Measurements from ENCODE around the gene COL23A1.

COL23A1 gene

DNA sequence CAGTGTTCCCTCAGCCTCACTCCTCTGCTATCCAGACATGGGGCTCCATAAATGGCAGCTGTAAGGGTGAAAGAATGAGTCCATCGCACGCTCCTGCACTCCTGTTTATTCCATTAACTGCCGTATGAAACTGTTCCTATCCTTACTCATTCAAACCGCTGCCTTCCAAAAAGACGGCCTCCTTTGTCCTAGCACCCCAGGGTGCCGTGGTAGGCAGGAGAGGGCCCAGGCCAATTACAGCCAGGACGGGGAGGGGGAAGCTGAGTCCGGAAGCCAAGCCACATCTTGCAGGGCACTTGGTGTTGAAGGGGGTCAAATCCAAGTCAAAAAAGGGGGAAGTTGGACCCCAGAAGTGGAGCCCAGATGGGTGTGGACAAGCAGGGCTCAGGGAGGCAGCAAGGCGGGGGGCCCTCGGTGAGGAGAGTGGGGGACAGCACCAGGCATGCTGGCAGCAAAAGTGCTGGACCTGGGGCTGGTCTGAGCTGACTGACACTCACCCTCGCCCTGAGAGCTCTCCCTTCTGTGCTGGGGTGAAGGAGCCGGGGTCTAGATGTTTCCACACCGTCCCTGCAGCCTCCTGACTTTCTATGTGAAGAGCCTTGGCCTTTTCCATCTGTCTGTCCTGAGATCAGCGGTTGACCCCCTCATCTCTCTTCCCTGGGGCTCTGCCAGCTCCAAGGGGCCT, 63.3 kb downstream of the COL23A1 start:
- H3K4me1 ChIP-seq (ENCODE audit: insufficient read depth, low read length), result no peaks in the 10 kb centered on the region
- H3K9ac ChIP-seq (ENCODE audit: low read length), result no peak overlapping the region
- no peaks in the 10 kb centered on the region for H3K36me3 ChIP-seq (ENCODE audit: insufficient read depth, low read length)
- H3K4me3 ChIP-seq (ENCODE audit: low read depth in 1 of 2, low read length in 2 of 2), result no peak overlapping the region
- H3K9me3 ChIP-seq (ENCODE audit: low read length), result no peaks in the 10 kb centered on the region
- H3K27ac ChIP-seq (ENCODE audit: low read depth, low read length), result no peak overlapping the region
- no peaks in the 10 kb centered on the region for H3K27me3 ChIP-seq (ENCODE audit: control insufficient read depth in 1 of 2, insufficient read depth in 2 of 2, low read length in 2 of 2)

GRCh38 chr5:178525906-178526732, 64.1 kb downstream of the COL23A1 start:
- H3K27ac ChIP-seq (ENCODE audit: low read depth, low read length), result no peak overlapping the region
- no peaks in the 10 kb centered on the region for H3K4me1 ChIP-seq (ENCODE audit: insufficient read depth, low read length)
- no peak overlapping the region for H3K9ac ChIP-seq (ENCODE audit: low read length)
- no peaks in the 10 kb centered on the region for H3K9me3 ChIP-seq (ENCODE audit: low read length)
- no peak overlapping the region for H3K4me3 ChIP-seq (ENCODE audit: low read depth in 1 of 2, low read length in 2 of 2)
- H3K36me3 ChIP-seq (ENCODE audit: insufficient read depth, low read length), result no peaks in the 10 kb centered on the region
- H3K27me3 ChIP-seq (ENCODE audit: control insufficient read depth in 1 of 2, insufficient read depth in 2 of 2, low read length in 2 of 2), result no peaks in the 10 kb centered on the region

- no peaks in the 10 kb centered on the region for H3K9me3 ChIP-seq (ENCODE audit: low read length)
- no peaks in the 10 kb centered on the region for H3K36me3 ChIP-seq (ENCODE audit: insufficient read depth, low read length)
- H3K9ac ChIP-seq (ENCODE audit: low read length), result no peak overlapping the region
- H3K27ac ChIP-seq (ENCODE audit: low read depth, low read length), result no peak overlapping the region
- H3K4me1 ChIP-seq (ENCODE audit: insufficient read depth, low read length), result no peaks in the 10 kb centered on the region
- no peak overlapping the region for H3K4me3 ChIP-seq (ENCODE audit: low read depth in 1 of 2, low read length in 2 of 2)
- no peaks in the 10 kb centered on the region for H3K27me3 ChIP-seq (ENCODE audit: control insufficient read depth in 1 of 2, insufficient read depth in 2 of 2, low read length in 2 of 2)
Observed at GRCh38 chr5:178524093-178524882, 65.9 kb downstream of the COL23A1 start.

GRCh38 chr5:178522361-178522760, 67.8 kb downstream of the COL23A1 start:
- Histone ChIP-seq H3K27me3 (ENCODE audit: control insufficient read depth in 1 of 2, insufficient read depth in 2 of 2, low read length in 2 of 2) (no peaks in the 10 kb centered on the region), H3K9me3 (ENCODE audit: low read length) (no peaks in the 10 kb centered on the region), H3K4me1 (ENCODE audit: insufficient read depth, low read length) (no peaks in the 10 kb centered on the region), H3K9ac (ENCODE audit: low read length) (no peak overlapping the region), H3K27ac (ENCODE audit: low read depth, low read length) (no peak overlapping the region), H3K36me3 (ENCODE audit: insufficient read depth, low read length) (no peaks in the 10 kb centered on the region), H3K4me3 (ENCODE audit: low read depth in 1 of 2, low read length in 2 of 2) (no peak overlapping the region)

- Histone ChIP-seq H3K36me3 (ENCODE audit: insufficient read depth, low read length) (no peaks in the 10 kb centered on the region), H3K4me3 (ENCODE audit: low read depth in 1 of 2, low read length in 2 of 2) (no peak overlapping the region), H3K9me3 (ENCODE audit: low read length) (no peaks in the 10 kb centered on the region), H3K9ac (ENCODE audit: low read length) (no peak overlapping the region), H3K4me1 (ENCODE audit: insufficient read depth, low read length) (no peaks in the 10 kb centered on the region), H3K27me3 (ENCODE audit: control insufficient read depth in 1 of 2, insufficient read depth in 2 of 2, low read length in 2 of 2) (no peaks in the 10 kb centered on the region), H3K27ac (ENCODE audit: low read depth, low read length) (no peak overlapping the region)
Observed at GRCh38 chr5:178520851-178521250, 69.3 kb downstream of the COL23A1 start.

DNA sequence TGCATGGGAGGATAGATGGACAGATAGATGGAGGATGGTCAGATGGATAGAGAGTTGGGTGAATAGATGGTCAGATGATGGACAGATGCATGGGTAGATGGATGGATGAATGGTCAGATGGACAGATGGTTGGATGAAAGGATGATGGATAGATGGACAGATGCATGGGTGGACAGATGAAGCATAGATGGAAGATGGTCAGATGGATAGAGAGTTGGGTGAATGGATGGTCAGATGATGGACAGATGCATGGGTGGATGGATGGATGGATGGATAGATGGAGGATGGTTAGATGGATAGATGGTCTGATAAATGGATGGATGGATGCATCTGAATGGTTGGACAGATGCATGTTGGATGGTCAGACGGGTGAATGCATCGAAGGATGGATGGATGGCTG, 70.4 kb downstream of the COL23A1 start:
- Histone ChIP-seq H3K4me1 (ENCODE audit: insufficient read depth, low read length) (no peaks in the 10 kb centered on the region), H3K27ac (ENCODE audit: low read depth, low read length) (no peak overlapping the region), H3K36me3 (ENCODE audit: insufficient read depth, low read length) (no peaks in the 10 kb centered on the region), H3K9me3 (ENCODE audit: low read length) (no peaks in the 10 kb centered on the region), H3K4me3 (ENCODE audit: low read depth in 1 of 2, low read length in 2 of 2) (no peak overlapping the region), H3K27me3 (ENCODE audit: control insufficient read depth in 1 of 2, insufficient read depth in 2 of 2, low read length in 2 of 2) (no peaks in the 10 kb centered on the region), H3K9ac (ENCODE audit: low read length) (no peak overlapping the region)

DNA sequence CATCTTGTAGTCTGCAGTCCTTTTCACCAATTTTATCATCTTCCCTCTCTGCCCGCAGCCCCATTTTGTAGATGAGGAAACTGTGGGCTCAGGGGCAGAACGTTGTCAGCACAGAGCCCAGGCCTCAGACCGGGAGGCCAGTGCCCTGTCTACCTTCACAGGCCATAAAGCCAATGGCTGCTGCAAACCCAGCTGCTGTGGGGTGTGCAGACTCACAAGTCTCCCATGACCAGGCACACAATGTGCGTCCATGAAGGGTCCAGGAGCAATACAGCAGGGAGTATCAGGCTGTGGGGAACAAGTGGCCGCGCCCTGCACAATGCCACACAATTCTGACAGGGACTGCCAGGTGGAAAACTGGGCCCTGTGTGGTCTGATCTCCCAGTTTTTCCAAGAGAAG, 71.0 kb downstream of the COL23A1 start:
- no peaks in the 10 kb centered on the region for H3K9me3 ChIP-seq (ENCODE audit: low read length)
- H3K27ac ChIP-seq (ENCODE audit: low read depth, low read length), result no peak overlapping the region
- H3K4me1 ChIP-seq (ENCODE audit: insufficient read depth, low read length), result no peaks in the 10 kb centered on the region
- H3K27me3 ChIP-seq (ENCODE audit: control insufficient read depth in 1 of 2, insufficient read depth in 2 of 2, low read length in 2 of 2), result no peaks in the 10 kb centered on the region
- no peaks in the 10 kb centered on the region for H3K36me3 ChIP-seq (ENCODE audit: insufficient read depth, low read length)
- no peak overlapping the region for H3K9ac ChIP-seq (ENCODE audit: low read length)
- no peak overlapping the region for H3K4me3 ChIP-seq (ENCODE audit: low read depth in 1 of 2, low read length in 2 of 2)

DNA sequence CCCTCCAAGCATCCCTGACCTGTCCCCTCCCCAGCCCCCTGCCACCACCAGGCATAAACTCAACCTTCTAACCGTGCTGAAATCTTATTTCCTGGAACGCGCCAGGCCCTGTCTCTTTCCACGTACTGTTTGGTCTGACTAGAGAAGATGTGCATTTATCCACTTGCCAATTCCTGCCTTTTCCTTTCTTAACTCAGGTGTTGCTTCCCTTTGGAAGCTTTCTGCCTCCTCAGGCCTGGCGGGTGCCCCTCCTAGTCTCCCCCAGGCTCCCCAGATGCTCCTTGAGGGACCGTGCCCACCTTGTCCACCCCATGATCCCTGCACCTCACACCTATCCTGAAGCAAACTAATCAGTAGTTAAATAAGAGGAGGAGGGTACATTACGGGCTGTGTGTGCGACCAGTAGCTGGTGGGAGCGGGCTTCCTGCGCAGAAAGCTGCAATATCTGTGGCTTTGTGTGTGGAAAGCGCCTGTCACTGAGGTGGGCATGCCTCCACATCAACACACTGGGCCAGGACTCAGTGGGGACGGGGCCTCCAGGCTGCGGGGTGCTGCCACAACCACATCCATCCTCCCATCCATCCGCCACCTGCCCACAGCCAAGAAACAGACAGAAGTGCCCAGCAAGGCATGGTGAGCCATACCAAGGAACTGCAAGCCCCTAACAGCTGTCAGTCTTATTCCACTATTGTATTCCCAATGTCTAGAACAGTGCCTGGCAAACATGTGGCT, 73.5 kb downstream of the COL23A1 start:
- Histone ChIP-seq H3K36me3 (ENCODE audit: insufficient read depth, low read length) (no peaks in the 10 kb centered on the region), H3K4me3 (ENCODE audit: low read depth in 1 of 2, low read length in 2 of 2) (no peak overlapping the region), H3K27me3 (ENCODE audit: control insufficient read depth in 1 of 2, insufficient read depth in 2 of 2, low read length in 2 of 2) (no peaks in the 10 kb centered on the region), H3K4me1 (ENCODE audit: insufficient read depth, low read length) (no peaks in the 10 kb centered on the region), H3K27ac (ENCODE audit: low read depth, low read length) (no peak overlapping the region), H3K9ac (ENCODE audit: low read length) (no peak overlapping the region), H3K9me3 (ENCODE audit: low read length) (no peaks in the 10 kb centered on the region)

DNA sequence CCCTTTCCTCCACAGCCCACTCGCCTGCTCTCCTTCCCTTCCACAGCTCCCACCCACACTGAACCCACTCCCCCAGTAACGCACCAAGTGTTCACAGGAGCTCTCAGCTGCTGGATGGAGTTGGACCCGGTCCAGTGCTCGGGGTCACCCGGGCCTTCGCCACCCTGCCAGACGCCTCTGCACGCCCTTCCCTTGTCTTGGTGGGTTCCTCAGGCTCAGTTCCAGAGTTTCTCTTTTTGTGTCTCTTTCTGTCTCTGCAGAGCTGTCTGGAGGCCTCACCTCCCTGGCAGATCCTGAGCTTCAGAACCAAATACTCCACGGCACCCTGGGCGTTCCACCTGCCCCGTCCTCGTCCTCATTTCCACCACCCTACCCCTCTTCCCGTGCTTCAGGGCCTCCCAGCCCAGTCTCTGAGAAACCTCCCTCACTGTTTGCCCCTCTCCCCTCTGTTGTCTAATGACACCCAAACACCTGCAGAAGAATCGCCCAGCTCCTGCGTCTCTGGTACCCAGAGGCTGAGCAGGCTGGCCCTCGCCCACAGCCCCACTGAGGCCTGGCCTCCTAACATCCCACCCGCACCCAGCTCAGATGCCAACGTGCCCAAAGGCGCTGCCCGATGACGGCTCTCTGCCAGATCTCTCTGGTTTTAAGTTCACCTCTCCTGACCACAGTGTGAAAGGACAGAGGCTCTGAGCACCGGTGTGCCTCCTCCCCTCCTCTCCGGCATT, 74.3 kb downstream of the COL23A1 start:
- Histone ChIP-seq H3K9me3 (ENCODE audit: low read length) (no peaks in the 10 kb centered on the region), H3K9ac (ENCODE audit: low read length) (no peak overlapping the region), H3K27me3 (ENCODE audit: control insufficient read depth in 1 of 2, insufficient read depth in 2 of 2, low read length in 2 of 2) (no peaks in the 10 kb centered on the region), H3K4me3 (ENCODE audit: low read depth in 1 of 2, low read length in 2 of 2) (no peak overlapping the region), H3K27ac (ENCODE audit: low read depth, low read length) (no peak overlapping the region), H3K4me1 (ENCODE audit: insufficient read depth, low read length) (no peaks in the 10 kb centered on the region), H3K36me3 (ENCODE audit: insufficient read depth, low read length) (no peaks in the 10 kb centered on the region)

- Histone ChIP-seq H3K27me3 (ENCODE audit: control insufficient read depth in 1 of 2, insufficient read depth in 2 of 2, low read length in 2 of 2) (no peaks in the 10 kb centered on the region), H3K4me3 (ENCODE audit: low read depth in 1 of 2, low read length in 2 of 2) (no peak overlapping the region), H3K36me3 (ENCODE audit: insufficient read depth, low read length) (no peaks in the 10 kb centered on the region), H3K9me3 (ENCODE audit: low read length) (no peaks in the 10 kb centered on the region), H3K4me1 (ENCODE audit: insufficient read depth, low read length) (no peaks in the 10 kb centered on the region), H3K9ac (ENCODE audit: low read length) (no peak overlapping the region), H3K27ac (ENCODE audit: low read depth, low read length) (no peak overlapping the region)
Observed at GRCh38 chr5:178514851-178515418, 75.3 kb downstream of the COL23A1 start.

Measured in muscle layer of colon (tissue), 2 donors.